DMS153 treated with DMSO at 0.1 percent for 48 hours (cell line): ENCODE data around the gene MYB.

Experiments
- DNase-seq: peaks from one replicate; lab custom pipeline; 2025; ENCODE audit not compliant: unreplicated experiment; lab: John Stamatoyannopoulos, UW

The MYB gene

DNA sequence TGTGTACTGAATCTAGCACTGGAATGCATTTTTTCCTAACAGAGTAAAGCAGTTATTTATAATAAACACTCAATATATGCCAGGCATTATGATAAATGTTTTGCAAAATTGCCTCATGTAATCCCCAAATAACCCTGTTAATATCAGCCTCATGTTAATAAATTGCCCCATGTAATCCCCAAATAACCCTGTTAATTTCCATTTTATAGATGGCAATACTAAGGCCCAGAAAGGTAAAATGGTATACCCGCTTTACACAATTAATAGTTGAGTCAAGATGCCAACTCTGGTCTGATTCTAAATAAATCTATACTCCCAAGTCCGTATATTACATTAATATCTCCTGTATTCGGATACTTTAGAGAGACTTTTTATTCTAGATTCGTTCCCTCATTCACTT lies 6.3 kb downstream of the MYB start:
- DNase-seq, result no peak

DNA sequence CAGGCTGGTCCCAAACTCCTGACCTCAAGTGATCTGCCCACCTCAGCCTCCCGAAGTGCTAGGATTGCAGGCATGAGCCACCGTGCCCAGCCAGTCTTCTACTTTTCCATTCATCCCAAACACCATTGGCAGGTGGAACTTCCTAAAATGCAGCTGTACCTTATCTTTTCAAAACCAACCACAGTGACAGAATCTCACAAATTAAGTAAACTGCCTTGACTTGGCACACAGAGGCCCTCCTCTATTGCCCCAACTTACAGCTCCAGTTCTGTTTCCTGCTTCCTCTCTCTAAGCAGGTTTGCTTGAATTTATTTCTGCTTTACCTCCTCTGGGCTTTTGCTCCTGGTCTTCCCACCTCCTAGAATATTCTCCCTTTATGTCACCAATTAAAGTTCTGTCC lies 7.6 kb downstream of the MYB start:
- no peak for DNase-seq

DNA sequence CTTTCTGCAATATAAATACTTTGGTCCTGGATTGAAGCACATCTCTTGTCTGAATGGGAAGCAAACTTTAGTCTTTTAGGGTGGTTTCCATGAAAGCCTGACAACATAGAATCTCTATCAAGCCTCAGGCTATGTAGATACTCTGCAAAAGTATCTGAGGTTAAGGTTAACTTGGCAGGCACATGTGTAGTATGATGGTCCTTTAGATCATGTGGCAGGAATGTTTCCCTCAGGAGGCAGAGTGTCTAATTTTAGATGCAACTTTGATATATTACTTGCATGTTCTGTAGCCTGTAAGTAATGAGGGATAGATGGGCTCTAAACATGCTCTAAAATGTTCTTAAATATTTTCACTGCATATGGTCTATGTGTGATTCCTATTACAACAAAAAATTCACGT lies 8.2 kb downstream of the MYB start:
- DNase-seq, result no peak

DNA sequence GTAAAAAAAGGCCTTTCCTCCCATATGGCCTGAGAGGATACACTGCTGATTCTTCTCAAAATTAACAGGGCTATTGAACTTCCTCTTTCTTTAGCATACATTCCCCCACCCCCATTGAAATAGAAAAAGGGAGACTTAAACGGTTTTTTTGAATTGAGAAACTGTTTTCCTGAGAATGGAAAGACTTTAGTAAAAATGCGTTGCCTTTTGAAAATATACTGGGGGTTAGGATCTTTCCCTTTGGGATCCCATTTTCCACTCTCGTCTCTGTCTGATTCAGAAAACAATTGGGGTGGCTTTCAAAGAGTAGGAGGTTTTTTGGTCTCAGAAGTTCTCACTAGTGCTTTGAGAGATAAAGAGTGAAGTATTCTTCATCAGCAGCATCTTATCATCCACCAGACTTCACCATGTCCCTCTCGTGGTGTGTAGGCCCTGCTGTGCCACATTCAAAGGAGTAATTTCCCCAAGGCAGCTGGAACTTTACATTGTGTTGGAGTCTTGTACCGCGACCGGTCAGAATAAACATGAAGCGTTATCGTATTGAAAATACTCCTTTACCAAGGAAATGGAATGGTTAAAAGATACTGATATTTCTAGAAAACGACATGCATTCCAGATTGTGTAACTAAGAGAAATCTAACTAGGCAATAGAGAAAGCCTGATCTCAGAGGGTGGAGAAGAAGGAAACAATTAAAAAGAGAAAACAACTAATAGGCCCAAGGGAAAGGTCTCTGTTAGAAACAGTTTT lies 10.6 kb downstream of the MYB start:
- no peak for DNase-seq

DNA sequence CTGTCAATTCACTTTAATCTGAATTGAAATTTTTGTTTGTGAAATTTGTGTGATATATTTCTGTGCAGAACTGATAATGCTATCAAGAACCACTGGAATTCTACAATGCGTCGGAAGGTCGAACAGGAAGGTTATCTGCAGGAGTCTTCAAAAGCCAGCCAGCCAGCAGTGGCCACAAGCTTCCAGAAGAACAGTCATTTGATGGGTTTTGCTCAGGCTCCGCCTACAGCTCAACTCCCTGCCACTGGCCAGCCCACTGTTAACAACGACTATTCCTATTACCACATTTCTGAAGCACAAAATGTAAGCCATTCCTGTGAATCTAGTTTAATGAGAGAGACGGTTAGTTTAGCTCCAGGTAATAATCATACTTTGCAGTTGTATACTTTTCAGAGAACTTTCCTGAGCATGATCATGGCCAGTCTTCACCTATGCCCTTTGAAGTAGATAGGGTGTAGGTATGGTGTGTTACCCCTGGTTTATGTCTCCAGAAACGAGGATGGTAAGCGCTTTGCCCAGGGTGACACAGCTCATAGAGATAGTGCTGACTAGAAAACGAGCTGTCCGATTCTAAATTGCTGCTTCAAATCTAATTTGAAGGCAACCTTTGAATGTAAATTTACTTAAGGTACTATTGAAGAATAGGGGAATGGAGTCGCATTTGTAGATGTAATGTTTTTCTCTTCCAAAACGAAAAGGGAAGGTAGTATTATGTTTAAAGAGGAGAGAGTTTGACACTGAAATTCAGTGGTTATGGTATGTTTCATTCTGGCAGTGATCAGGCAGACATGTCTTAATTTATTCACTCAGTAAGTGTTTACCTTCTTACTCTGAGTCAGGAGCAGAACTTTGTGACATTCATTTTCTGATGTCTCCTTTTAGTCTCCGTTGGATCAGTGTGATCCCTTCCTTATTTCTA lies 11.4 kb downstream of the MYB start:
- no peak for DNase-seq

DNA sequence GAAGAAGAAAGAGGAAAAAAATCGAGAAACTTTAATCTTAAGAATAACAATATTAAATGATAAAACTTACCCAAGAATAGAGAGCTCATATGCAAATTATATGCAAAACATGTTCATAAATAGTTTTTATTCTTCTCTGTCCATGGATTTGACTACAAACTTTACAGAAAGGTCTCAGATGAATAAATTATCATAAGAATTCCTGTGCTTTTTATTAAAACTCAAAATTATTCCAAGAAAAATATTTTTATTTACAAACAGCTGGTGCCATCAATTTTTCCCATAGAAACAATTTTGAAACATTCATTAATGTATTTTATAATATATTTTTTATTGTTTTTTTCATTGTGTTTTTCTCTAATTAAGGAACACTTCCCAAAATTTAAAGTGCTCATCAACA lies 12.1 kb downstream of the MYB start:
- DNase-seq, result no peak

DNA sequence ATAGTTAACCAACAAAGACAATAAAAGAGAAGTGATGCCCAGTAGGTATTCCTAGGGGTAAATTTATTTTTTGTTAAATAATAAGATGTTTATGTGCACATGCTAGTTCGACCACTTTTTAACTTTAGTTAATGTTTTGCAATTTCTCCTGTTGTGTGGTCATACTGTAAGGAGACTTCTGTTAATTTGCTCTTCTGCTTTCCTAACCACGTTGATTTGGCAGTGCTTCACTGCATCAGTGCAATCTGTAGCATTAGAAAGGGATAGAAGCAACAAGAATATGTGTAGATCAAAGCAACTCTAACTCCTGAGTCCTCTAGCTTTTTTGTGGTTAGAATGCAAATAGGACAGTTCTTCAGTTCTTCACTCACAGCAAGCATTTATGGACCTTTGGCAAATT lies 13.9 kb downstream of the MYB start:
- DNase-seq, result no peak

DNA sequence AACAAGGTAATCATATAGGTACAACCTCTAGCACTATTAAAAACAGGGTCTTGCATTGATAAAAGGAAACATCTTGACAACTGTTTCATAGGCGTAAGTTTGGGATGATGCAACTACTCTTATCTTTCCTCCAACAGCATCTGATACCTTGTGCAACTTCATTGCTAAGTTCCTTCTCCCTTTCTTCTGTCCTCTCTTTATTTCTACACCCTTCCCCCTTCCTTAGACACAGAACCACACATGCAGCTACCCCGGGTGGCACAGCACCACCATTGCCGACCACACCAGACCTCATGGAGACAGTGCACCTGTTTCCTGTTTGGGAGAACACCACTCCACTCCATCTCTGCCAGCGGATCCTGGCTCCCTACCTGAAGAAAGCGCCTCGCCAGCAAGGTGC lies 14.4 kb downstream of the MYB start:
- DNase-seq, result no peak

DNA sequence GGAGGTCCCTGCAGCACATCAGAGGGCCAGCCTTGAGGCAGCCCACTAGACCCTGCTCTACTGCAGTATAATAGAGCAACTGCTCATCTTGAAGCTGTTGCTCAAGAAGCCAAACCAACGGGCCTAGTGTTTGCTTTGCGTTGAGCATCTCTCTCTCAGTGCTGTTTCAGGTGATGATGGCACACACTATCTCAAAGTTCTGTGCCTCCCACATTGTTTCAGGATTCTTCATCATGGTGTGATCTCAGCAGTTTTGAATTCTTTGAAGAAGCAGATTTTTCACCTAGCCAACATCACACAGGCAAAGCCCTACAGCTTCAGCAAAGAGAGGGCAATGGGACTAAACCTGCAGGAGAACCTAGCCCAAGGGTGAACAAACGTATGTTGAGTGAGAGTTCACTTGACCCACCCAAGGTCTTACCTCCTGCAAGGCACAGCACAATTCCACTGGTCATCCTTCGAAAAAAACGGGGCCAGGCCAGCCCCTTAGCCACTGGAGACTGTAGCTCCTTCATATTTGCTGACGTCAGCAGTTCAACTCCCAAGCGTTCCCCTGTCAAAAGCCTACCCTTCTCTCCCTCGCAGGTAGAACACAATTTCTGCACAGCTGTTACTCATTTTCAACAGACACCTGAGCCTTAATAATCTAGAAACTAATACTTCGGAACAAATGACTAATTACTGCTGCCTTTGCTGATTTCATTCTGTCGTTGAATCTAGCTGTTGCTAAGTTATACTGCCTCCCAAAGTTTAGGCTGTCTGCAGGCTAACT lies 15.8 kb downstream of the MYB start:
- DNase-seq, result no peak

DNA sequence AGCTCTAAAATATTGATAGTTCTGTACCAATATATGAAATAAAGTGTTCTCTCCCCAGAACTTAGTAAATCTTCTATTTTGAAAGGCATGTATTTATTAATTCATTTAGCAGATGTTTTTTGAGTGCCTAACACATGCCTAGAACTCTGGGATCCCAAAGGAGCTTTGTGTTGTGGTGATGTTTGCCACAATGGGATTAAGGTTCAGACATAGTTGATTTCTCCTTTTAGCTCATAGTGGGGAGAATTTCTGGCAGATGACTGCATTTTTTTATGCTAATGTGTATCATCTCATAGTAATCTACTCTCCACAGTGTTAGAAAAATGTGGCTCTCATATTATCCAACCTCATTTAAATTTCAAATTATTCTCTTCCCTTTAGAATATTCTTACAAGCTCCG lies 21.7 kb downstream of the MYB start:
- DNase-seq, result no peak

DNA sequence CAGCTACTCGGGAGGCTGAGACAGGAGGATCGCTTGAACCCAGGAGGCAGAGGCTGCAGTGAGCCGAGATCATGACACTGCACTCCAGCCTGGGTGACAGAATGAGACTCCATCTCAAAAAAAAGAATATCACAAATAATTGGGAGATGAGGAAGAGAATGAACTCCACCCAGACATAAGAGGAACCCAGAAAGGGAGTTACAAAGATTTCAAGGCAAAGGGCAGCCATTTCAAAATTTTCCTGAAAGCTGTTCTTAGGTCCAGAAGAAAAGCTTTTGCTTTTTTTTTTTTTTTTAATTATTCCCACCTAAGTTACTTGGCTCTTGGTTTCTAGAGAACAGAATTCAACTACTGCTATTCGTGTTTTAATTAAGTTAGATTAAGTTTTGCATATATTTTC lies 23.8 kb downstream of the MYB start:
- DNase-seq, result no peak

DNA sequence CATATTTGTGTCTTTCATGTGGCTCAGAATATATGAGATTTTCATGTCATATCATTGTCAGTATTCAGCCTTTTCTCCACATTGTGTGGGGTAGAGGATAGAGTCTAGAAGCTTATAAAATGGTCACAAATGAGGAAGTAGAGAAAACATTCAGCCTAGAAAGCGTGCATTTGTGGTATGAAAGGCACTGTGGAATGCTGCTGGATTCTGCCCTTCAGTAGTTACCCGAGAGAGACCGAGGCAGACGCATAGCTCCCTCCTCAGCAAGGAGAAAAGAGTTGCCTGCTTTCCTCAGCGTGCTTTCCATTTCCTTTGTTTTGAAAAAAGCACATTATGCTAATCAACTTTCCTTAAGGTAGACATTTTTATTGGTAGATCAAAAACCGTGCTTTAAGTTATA lies 28.7 kb downstream of the MYB start:
- DNase-seq, result no peak

DNA sequence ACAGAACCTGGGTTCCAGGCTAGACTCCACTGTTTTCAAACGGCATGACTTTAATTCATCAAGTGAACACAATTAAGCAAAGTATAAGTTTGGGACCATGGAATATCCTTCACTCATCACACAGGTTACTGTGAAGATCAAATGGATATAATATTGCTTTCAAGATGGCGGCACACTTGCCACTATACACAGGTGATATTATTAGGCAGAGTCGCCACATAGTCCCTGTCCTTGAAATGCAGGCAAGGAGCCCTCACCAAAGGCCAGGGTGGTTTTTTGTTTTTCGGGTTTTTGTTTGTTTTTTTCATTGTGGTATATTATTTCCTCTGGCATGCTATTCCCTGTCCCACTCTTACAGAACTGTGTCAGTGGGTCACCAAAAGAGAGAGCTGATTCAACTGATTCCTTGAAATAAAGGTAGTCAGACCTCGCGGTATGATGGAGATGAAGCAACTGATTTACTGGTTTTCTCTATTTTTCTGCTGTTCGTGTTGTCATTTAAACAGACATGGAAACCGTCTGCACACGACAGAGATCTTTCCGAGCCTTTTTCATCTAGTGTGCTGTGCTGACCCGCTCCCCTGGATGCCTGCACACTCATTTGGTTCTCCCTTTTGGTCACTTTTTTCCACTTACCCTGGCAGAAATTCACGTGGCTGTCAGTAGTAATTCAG lies 29.7 kb downstream of the MYB start:
- DNase-seq, result no peak

DNA sequence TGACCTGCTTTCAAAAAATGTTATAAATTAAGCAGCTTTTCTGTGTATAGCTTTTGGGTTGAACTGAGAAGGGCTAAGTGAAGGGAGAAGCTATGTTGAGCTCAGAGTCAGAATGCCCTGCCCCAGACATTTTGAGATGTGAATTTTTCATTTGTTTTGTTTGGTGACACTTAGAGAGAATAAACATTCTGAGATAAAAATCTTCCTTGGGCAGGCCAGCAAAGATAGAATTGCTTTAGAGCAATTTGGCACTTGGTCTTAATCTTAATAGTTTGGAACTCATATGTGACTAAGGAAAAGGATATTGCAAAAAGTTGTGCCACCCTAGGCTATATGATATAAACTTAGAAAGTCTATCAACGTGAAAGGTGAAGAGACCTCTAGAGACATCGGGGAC lies 30.2 kb downstream of the MYB start:
- DNase-seq, result no peak

DNA sequence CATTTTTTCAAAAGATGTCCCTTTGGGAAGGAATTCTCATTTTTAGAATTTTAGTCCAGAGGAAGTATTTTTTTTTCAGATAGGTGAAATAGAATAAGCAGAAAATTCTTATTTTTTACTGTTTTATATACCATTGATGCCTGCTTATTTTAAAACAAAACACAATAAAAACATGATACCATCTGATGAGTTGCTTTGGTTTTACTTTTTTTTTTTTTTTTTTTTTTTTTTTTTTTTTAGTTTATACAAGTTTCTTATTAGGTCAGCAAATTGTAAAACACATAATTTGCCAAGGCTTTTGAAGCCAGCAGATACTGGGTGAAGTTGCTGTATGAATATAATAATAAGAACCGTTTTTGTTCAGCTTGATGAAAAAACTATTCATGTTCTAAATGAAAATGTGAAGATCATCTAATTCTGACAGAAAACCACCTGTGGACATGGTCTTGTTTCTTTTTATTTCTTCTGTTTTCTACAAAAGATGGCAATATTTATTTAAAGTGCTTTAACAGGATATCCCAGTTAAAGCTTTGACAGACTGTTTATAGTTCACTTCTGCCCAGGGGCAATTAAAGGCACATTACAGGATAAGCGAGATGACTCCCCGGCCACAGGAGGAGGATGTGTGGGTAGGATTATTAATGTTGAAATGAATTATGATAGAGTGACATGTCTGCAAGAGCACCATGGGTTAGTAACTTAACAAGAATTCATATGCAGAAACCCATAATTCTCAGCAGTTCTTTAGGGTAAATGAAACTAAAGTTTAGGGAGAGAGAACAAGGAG lies 31.1 kb downstream of the MYB start:
- no peak for DNase-seq

DNA sequence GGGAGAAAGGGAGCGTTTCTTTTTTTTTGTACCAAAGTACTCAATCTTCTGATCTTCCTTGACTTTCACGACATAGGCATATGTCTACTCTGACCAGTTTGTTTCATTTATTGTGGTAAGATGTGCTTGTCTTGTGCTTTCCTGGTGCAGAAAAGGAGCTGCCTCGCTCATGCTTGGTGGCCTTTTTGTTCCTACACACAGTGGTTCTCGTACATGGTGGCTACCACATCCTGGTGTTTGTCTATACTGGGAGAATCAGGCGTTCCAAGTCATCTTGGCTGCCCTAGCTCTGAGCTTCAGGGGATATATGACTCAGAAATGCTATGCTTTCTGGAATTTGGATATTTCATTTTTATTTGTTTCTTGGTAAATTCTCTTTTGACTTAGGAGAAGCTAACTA lies 31.8 kb downstream of the MYB start:
- no peak for DNase-seq

DNA sequence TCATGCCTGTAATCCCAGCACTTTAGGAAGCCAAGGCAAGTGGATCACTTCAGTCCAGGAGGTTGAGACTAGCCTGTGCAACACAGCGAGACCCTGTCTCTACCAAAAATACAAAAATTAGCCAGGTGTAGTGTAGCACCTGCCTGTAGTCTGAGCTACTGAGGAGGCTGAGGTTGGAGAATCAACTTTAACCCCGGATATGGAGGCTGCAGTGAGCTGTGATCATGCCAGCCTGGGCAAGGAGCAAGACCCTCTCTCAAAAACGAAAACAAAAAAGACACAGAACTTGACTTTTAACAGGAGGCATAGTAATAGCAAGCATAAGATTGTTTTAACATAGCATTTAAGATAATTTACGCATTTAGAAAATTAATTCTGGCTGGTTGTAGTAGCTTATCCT lies 32.5 kb downstream of the MYB start:
- DNase-seq, result no peak

DNA sequence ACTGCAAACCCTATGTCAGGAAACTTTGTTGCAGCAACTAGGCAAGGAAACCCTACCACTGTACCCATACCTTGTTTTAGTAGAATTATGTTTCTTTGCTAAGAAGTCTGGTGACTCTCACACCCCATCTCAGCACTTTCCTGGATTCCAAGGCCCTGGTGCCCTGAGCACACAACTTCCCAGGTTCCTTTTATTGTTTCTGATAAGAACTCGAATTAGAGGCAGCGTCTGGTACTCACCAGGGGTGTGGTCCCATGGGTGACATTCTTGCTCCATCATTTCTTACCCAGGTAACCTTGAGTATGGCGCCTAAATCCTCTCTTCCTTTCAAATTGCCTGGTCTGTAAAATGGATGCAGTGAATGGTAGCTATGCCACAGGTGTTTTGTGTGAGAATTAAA lies 34.1 kb downstream of the MYB start:
- DNase-seq, result no peak

DNA sequence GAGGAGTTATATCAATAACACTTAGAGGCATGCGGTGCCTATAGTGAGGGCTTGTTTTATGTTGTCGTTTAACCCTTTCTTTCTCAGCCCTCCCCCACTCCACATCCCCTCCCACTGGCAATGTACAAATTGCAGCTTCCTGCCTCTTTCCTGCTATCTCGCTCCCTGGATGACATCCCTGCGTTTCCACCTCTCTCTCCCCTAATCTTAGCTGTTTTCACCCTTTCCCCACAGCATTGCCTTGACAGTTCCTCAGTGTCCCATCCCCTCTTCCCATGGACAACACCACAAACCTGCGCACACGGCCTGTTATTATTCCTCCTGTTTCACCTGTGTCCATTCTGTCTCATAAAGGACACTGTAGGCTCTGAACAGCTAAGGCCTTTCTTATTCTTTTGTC lies 34.5 kb downstream of the MYB start:
- DNase-seq, result no peak

DNA sequence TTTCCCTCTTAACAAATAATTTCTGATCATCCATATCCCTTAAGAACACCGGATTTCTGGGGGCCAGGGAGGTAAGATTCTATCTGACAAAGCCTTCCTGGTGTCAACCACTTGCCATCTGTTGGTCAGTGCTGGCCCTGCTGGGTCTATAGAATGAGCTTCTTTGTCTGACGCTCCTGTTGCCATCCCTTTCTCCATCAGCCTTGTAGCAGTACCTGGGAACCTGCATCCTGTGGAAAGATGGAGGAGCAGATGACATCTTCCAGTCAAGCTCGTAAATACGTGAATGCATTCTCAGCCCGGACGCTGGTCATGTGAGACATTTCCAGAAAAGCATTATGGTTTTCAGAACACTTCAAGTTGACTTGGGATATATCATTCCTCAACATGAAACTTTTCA lies 36.6 kb downstream of the MYB start:
- DNase-seq, result no peak
